Lower leg skin (tissue), 3 donors: Measurements from ENCODE around the gene NRXN2.

ENCODE experiments used
- CTCF ChIP-seq, 3 donors: fragments of 450-650 bp; IDR thresholded peaks; one replicate each; pipeline ENCODE4 v1.5.1; 2016; ENCODE audit warnings: antibody characterized with exemption in 3 of 3, mild to moderate bottlenecking in 3 of 3, moderate library complexity in 2 of 3
- POLR2A ChIP-seq, 2 donors: fragments of 450-650 bp; IDR thresholded peaks; one replicate each; pipeline ENCODE4 v1.6.1; 2016 to 2017; ENCODE audit warnings: antibody characterized with exemption in 2 of 2, mild to moderate bottlenecking in 1 of 2, moderate library complexity in 1 of 2

- TF ChIP-seq CTCF (IDR thresholded peaks at IDR 0.05) (no peak), POLR2A (IDR thresholded peaks at IDR 0.05) (no peak)
Measured at GRCh38 chr11:64741375-64742086, 18.5 kb upstream of the NRXN2 start.
